CD4-positive, alpha-beta T cell (primary cell): ENCODE data around the gene ANO4. TPM values are rescaled to one million over a fixed set of nuclear protein-coding genes. Genes with fewer than 3 reads are reported as not detected.

Experiments
- ATAC-seq: fragments of 200-7000 bp; cut with Tn5 transposase; one replicate; pipeline ENCODE4 v1.10.0; 2022; ENCODE audit warnings: mild to moderate bottlenecking; ENCODE audit not compliant: poor library complexity
- CTCF ChIA-PET: fragments of 350-600 bp; sonication (Branson Sonifier 250); formaldehyde crosslinking; loops from one replicate; lab custom pipeline; 2021; ENCODE audit warnings: antibody characterized with exemption, inconsistent platforms; lab: Charles Lee
- POLR2A ChIA-PET: fragments of 350-600 bp; sonication (Branson Sonifier 250); formaldehyde crosslinking; loops from one replicate; lab custom pipeline; 2021; ENCODE audit warnings: antibody characterized with exemption, inconsistent platforms; lab: Charles Lee
- DNase-seq, 14 experiments: peaks; one replicate each; pipeline ENCODE4 v3.0.0-alpha.2; 2013 to 2020; ENCODE audit warnings: mixed read lengths in 2 of 14
- H3K27ac ChIP-seq, 2 donors: one replicate each; pipeline versions ENCODE4 v1.5.1 to v1.7.0; 2013; ENCODE audit warnings: low read length in 2 of 2, low read depth in 1 of 2, mild to moderate bottlenecking in 1 of 2
- H3K27me3 ChIP-seq, 2 experiments: 1 replicate in 1 of 2; 2 replicates in 1 of 2; pipeline versions ENCODE4 v1.6.1 to v1.7.0; 2013; ENCODE audit warnings: low read length in 2 of 2, control low read depth in 1 of 2, mild to moderate bottlenecking in 1 of 2, moderate library complexity in 1 of 2; ENCODE audit not compliant: insufficient read depth in 2 of 2, control insufficient read depth in 1 of 2
- H3K36me3 ChIP-seq: one replicate; pipeline ENCODE4 v1.6.1; 2013; ENCODE audit warnings: low read length, control low read depth; ENCODE audit not compliant: insufficient read depth
- H3K4me1 ChIP-seq: one replicate; pipeline ENCODE4 v1.6.1; 2013; ENCODE audit warnings: low read length, control low read depth; ENCODE audit not compliant: insufficient read depth
- H3K4me3 ChIP-seq: one replicate; pipeline ENCODE4 v1.5.1; 2013; ENCODE audit warnings: mild to moderate bottlenecking, low read length, moderate library complexity
- H3K9me3 ChIP-seq, 2 experiments: 1 replicate in 1 of 2; 2 replicates in 1 of 2; pipeline versions ENCODE4 v1.6.1 to v1.7.0; 2013; ENCODE audit warnings: low read length in 2 of 2, mild to moderate bottlenecking in 2 of 2, control low read depth in 1 of 2, moderate library complexity in 1 of 2; ENCODE audit not compliant: control insufficient read depth in 1 of 2, insufficient read depth in 1 of 2
- H3K27ac Mint-ChIP-seq: one replicate; pipeline ENCODE4 v1.8.0; 2020; ENCODE audit warnings: mixed read lengths
- H3K27me3 Mint-ChIP-seq: one replicate; pipeline ENCODE4 v1.8.0; 2021; ENCODE audit warnings: mixed read lengths
- H3K36me3 Mint-ChIP-seq: one replicate; pipeline ENCODE4 v1.8.0; 2021; ENCODE audit warnings: low read depth, mixed read lengths
- H3K4me1 Mint-ChIP-seq: one replicate; pipeline ENCODE4 v1.8.0; 2021; ENCODE audit warnings: low read depth, mixed read lengths
- H3K4me3 Mint-ChIP-seq: one replicate; pipeline ENCODE4 v1.8.0; 2020; ENCODE audit warnings: mild to moderate bottlenecking, mixed read lengths
- H3K9me3 Mint-ChIP-seq: one replicate; pipeline ENCODE4 v1.8.0; 2020; ENCODE audit warnings: mixed read lengths
- CTCF ChIP-seq: fragments of 200-600 bp; IDR thresholded peaks from one replicate; pipeline ENCODE4 v1.8.0; 2022; ENCODE audit warnings: antibody characterized with exemption, mild to moderate bottlenecking
- intact Hi-C, 2 experiments: fragments of 100-400 bp; cut with DNase I in 1 of 2; cut with micrococcal nuclease in 1 of 2; formaldehyde crosslinking; loops; one replicate each; pipeline versions ENCODE4 v1.15.1 to v1.9.0; 2023 to 2025; cut with DNase I, micrococcal nuclease
- total RNA-seq, 174 experiments: library from RNA in 2 of 174; stranded (reverse) in 2 of 174; gene quantifications; one replicate each; pipeline ENCODE4 v1.2.3 and lab custom pipeline; 2021 to 2026

The ANO4 gene
- total RNA-seq, 2 experiments from 2014 or later = not detected

GRCh38 chr12:101027816-101028215 is 233.2 kb downstream of the ANO4 start:
- no peaks in the 10 kb centered on the region for H3K36me3 Mint-ChIP-seq
- H3K4me3 Mint-ChIP-seq = no peak overlapping the region
- CTCF ChIA-PET = no interaction called here
- intact Hi-C loops = no loop called here
- Histone ChIP-seq H3K27ac (no peak overlapping the region), H3K27me3 (no peaks in the 10 kb centered on the region), H3K36me3 (no peaks in the 10 kb centered on the region), H3K4me1 (no peaks in the 10 kb centered on the region), H3K9me3 (peaks cover 0 to 12% of the 10 kb centered on the region in 2 experiments), H3K4me3 (no peak overlapping the region)
- H3K27me3 Mint-ChIP-seq = no peaks in the 10 kb centered on the region
- no peak for ATAC-seq
- H3K9me3 Mint-ChIP-seq = peaks cover 10% of the 10 kb centered on the region
- no peak for DNase-seq
- TF ChIP-seq CTCF = no peak
- no peaks in the 10 kb centered on the region for H3K4me1 Mint-ChIP-seq
- H3K27ac Mint-ChIP-seq = no peak overlapping the region
- POLR2A ChIA-PET = no interaction called here

- intact Hi-C loops = no loop called here
- Mint-ChIP-seq H3K27me3 (no peaks in the 10 kb centered on the region), H3K9me3 (peaks cover 8% of the 10 kb centered on the region), H3K36me3 (no peaks in the 10 kb centered on the region), H3K27ac (no peak overlapping the region), H3K4me1 (no peaks in the 10 kb centered on the region), H3K4me3 (no peak overlapping the region)
- CTCF ChIA-PET = no interaction called here
- TF ChIP-seq CTCF = no peak
- POLR2A ChIA-PET = no interaction called here
- ATAC-seq = no peak
- Histone ChIP-seq H3K4me3 (no peak overlapping the region), H3K27ac (no peak overlapping the region), H3K27me3 (no peaks in the 10 kb centered on the region), H3K4me1 (no peaks in the 10 kb centered on the region), H3K9me3 (no peaks in the 10 kb centered on the region), H3K36me3 (no peaks in the 10 kb centered on the region)
- no peak for DNase-seq
Measured at GRCh38 chr12:101038289-101038871, 243.8 kb downstream of the ANO4 start.

- Histone ChIP-seq H3K9me3 (no peaks in the 10 kb centered on the region), H3K36me3 (no peaks in the 10 kb centered on the region), H3K27ac (no peak overlapping the region), H3K4me3 (no peak overlapping the region), H3K27me3 (no peaks in the 10 kb centered on the region), H3K4me1 (no peaks in the 10 kb centered on the region)
- CTCF ChIA-PET = interaction anchor here (0.9 kb wide), 1 partner anchor 8 kb away, joined by 4 read pairs; no protein-coding TSS in a partner anchor
- Mint-ChIP-seq H3K4me3 (no peak overlapping the region), H3K36me3 (no peaks in the 10 kb centered on the region), H3K27ac (no peak overlapping the region), H3K9me3 (no peaks in the 10 kb centered on the region), H3K27me3 (no peaks in the 10 kb centered on the region), H3K4me1 (no peaks in the 10 kb centered on the region)
- POLR2A ChIA-PET = no interaction called here
- TF ChIP-seq CTCF = no peak
- no peak for ATAC-seq
- no peak for DNase-seq
- intact Hi-C loops = no loop called here
Measured at GRCh38 chr12:101039848-101040531, 245.4 kb downstream of the ANO4 start.
